ENCODE measurements around the gene SUCLG2.
"Not testable (repeated sequence)": the region's sequence is repeated elsewhere in the genome, so short reads cannot be mapped to it uniquely, and the experiment has no call there.

DNA sequence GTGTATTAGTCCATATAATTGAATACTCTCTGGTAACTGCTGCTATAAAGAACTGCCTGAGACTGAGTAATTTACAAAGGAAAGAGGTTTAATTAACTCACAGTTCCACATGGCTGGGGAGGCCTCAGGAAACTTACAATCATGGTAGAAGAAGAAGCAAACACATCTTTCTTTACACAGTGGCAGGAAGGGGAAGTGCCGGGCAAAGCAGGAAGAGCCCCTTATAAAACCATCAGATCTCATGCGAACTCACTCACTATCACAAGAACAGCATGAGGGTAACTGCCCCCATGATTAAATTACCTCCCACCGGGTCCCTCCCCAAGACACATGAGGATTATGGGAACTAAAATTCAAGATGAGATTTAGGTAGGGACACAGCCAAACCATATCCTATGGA is 69.8 kb downstream of the SUCLG2 start:
- TF ChIP-seq, protein P1, sequence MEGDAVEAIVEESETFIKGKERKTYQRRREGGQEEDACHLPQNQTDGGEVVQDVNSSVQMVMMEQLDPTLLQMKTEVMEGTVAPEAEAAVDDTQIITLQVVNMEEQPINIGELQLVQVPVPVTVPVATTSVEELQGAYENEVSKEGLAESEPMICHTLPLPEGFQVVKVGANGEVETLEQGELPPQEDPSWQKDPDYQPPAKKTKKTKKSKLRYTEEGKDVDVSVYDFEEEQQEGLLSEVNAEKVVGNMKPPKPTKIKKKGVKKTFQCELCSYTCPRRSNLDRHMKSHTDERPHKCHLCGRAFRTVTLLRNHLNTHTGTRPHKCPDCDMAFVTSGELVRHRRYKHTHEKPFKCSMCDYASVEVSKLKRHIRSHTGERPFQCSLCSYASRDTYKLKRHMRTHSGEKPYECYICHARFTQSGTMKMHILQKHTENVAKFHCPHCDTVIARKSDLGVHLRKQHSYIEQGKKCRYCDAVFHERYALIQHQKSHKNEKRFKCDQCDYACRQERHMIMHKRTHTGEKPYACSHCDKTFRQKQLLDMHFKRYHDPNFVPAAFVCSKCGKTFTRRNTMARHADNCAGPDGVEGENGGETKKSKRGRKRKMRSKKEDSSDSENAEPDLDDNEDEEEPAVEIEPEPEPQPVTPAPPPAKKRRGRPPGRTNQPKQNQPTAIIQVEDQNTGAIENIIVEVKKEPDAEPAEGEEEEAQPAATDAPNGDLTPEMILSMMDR (conservative IDR thresholded peaks at IDR 0.05; ENCODE audit: low read length): not testable (repeated sequence)
- not testable (repeated sequence) for TF ChIP-seq EZH2phosphoT487 (IDR thresholded peaks at IDR 0.05; ENCODE audit: borderline replicate concordance, low read depth, low read length)

Measured in OCI-LY7 (cell line).